GM18505 (cell line): ENCODE data around the gene DNM3.

ENCODE experiments used
- ATAC-seq: cut with Tn5 transposase; IDR thresholded peaks from one replicate; pipeline ENCODE4 v1.9.1; 2021; ENCODE audit not compliant: unreplicated experiment
- POLR2A ChIP-seq: IDR thresholded peaks from 4 replicates; pipeline ENCODE4 v1.6.1; 2011; ENCODE audit warnings: borderline replicate concordance; ENCODE audit not compliant: insufficient read depth, insufficient read length; ENCODE audit errors: extremely low read depth

The DNM3 gene

DNA sequence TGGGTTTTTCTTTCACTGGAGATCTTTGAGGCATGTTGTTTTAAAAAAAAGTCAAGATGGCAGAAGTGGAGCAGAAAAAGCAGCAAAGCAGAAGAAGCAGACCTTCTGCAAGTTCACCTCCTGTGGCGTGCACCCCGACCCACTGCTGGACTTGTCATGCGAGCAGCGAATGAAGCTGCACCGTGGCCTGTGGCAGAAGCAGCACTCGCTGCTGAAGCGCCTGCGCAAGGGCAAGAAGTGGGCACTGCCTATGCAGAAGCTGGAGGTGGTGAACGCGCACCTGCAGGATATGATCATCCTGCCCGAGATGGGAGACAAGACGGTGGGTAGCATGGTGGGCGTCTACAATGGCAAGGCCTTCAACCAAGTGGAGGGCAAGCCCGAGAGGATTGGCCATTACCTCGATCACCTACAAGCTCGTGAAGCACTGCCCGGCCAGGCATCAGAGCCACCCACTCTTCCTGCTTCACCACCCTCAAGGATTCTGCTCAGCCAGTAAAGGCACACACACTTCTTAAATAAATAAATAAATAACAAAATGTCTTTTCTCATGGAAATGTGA is 37.8 kb upstream of the DNM3 start:
- ATAC-seq, result no peak

GRCh38 chr1:171805395-171806115 is 35.7 kb upstream of the DNM3 start:
- TF ChIP-seq POLR2A, result no peak
- peak; percentile 74 for ATAC-seq

More for the DNA sequence above, 37.8 kb upstream of the DNM3 start:
- no peak for TF ChIP-seq POLR2A

DNA sequence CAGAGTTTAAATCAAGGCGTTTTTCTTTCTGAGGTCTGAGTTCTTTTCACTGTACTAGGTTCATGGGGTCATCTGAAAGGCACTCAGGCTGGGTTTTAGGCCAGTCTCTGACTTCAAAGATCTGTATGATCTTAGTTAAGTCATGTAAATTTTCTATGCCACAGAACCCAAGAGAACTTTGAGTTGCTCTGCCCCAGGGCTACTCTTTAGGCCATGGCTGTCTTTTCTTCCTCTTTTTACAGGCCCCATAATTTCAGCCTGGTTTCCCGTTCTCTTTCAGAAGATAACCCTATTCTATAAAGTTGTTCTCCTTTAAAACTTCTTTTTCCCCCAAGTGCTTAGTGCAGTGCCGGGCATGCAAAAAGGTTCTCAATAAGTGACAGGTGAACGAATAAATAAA is 33.7 kb upstream of the DNM3 start:
- ATAC-seq, result no peak
- no peak for TF ChIP-seq POLR2A

DNA sequence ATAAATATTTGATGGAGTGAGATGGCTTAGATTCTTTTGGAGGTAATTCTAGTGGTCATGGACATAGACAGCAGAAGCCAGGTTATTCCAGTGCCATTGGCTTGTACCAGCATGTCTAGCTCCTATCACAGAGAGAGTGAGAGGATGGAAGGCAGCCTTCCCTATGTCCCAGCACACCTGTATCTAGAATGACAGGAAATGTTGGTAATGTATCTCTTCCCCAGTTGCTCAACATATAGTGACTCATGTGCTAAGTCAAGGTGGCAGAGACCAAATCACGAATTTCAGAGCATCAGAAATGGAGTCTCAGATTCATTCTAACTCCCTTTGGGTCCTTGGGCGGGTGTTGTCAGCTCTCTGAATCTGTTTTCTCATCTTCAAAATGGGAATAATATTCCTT is 31.5 kb upstream of the DNM3 start:
- no peak for ATAC-seq
- TF ChIP-seq POLR2A, result no peak

- ATAC-seq, result no peak
- TF ChIP-seq POLR2A, result no peak
These were observed 29.6 kb upstream of the DNM3 start for GRCh38 chr1:171811672-171812071.

- TF ChIP-seq POLR2A, result no peak
- ATAC-seq, result no peak
These were observed 26.6 kb upstream of the DNM3 start for GRCh38 chr1:171814692-171815091.

- no peak for TF ChIP-seq POLR2A
- ATAC-seq, result no peak
These were observed 24.9 kb upstream of the DNM3 start for GRCh38 chr1:171816300-171816901.

- ATAC-seq, result peak; percentile 64
- no peak for TF ChIP-seq POLR2A
These were observed 23.6 kb upstream of the DNM3 start for GRCh38 chr1:171817511-171818265.

DNA sequence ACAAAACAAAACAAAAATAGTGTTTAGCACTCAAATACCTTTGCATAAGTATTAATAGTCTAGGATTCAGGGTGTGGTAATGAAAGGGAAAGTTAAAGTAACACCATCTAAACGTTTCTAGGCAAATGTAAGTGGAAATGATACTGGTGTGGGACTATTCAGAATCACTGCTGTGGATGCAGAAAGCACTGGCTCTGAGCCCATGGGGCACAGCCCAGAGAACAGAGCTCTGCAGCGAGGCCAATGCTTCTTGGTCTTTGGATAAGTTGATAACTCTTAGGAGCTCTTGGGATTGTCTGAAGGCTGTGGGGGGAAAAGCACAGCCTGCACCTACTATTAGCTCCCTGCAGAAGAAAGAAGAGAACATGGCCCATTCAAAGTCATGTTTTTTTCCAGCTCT is 21.4 kb upstream of the DNM3 start:
- no peak for ATAC-seq
- no peak for TF ChIP-seq POLR2A

DNA sequence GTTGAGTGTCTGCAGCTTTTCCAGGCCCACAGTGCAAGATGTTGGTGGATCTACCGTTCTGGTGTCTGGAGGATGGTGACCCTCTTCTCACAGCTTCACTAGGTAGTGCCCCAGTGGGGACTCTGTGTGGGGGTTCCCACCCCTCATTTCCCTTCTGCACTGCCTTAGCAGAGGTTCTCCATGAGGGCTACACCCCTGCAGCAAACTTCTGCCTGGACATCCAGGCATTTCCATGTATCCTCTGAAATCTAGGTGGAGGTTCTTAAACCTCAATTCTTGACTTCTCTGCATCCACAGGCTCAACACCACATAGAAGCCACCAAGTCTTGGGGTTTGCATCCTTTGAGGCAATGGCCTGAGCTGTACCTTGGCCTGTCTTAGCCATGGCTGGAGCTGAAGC is 14.3 kb upstream of the DNM3 start:
- TF ChIP-seq POLR2A, result no peak
- no peak for ATAC-seq

DNA sequence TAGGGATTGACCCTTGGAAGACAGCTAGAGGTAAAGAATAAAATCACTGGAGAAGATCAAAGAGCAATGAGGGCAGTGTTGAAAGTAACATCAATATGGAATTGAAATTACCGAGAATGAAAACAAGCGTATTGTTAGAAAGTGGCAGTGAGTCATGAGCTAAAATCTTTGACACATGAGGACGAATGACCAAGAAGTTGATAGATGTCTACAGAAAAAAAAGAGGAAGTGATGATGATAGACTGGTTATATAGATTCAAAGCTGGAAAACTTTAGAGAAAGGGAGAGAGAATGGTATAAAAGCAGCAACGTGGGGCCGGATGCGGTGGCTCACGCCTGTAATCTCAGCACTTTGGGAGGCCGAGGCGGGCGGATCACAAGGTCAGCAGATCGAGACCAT is 12.5 kb upstream of the DNM3 start:
- ATAC-seq, result no peak
- TF ChIP-seq POLR2A, result no peak

DNA sequence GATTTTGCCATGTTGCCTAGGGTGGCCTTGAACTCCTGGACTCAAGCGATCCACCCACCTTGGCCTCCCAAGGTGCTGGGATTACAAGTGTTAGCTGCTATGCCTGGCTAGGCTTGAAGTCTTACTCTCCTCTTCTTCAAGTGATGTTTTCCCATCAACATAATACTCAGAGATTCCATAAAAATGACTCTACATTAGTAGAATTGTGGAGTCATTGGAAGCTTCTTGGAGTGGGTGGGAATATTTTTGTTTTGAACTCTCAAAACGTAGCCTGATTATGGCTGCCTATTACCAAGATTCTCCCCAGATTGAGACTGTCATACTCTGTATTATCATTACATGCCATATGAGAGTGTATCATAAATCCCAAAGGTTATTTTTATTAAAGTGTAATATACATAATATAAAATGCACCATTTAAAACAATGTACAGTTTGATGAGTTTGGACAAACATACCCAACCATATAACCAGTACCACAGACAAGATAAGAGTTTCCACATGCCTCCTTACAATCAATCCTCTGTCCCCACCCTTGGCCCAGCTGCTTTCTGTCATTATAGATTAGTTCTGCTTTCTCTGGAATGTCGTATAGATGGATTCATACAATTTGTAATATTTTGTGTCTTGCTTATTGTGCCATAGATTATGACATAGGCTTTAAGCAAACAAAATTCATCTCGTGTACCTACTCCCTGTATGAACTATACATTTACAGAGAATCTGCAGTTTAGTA is 8.0 kb upstream of the DNM3 start:
- ATAC-seq, result no peak
- no peak for TF ChIP-seq POLR2A

DNA sequence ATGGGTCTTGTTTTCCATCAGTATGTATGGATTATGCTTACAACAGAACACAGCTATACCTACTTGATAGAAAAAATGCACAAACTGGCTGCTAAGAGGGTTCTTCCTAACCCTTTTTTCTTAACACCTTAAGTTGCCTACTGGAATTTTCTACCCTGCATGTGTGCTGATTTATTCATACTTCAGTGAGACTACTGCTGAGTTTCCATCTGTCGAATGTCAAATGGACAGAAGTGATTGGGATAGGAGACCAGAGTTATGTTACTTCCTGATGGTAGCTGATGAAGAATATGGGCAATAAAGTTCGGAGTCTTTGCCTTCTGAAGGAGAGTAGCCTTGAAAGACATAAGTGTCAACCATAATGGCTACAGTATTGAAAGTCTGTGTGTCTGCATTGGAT is 6.5 kb upstream of the DNM3 start:
- TF ChIP-seq POLR2A, result no peak
- ATAC-seq, result no peak
